HEK293 (cell line): ENCODE data around the gene CECR2.

ENCODE experiments used
- CTCF ChIA-PET: fragments of 350-600 bp; formaldehyde crosslinking; extraction: SDS; loops from one replicate; lab custom pipeline; 2021; ENCODE audit warnings: antibody characterized with exemption; lab: Yijun Ruan, JAX
- POLR2A ChIA-PET: fragments of 300-600 bp; formaldehyde crosslinking; extraction: SDS; loops from one replicate; lab custom pipeline; 2020; ENCODE audit warnings: antibody characterized with exemption, inconsistent platforms; lab: Yijun Ruan, JAX
- H3K27ac ChIP-seq: fragments of 200-500 bp; sonication (Bioruptor generic); 2 replicates; pipeline ENCODE4 v1.5.1; 2014; ENCODE audit warnings: low read depth, low read length, control low read depth, inconsistent platforms; ENCODE audit errors: extremely low read depth
- H3K36me3 ChIP-seq, 2 experiments: fragments of 200-500 bp in 1 of 2; sonication (Bioruptor generic) in 1 of 2; 1 replicate in 1 of 2; 2 replicates in 1 of 2; pipeline ENCODE4 v1.5.1; 2014 to 2017; ENCODE audit warnings: inconsistent platforms in 2 of 2, low read length in 2 of 2; ENCODE audit not compliant: control insufficient read depth in 2 of 2, insufficient read depth in 1 of 2
- H3K4me1 ChIP-seq: fragments of 200-500 bp; sonication (Bioruptor generic); 2 replicates; pipeline ENCODE4 v1.5.1; 2014; ENCODE audit warnings: mild to moderate bottlenecking, low read length, inconsistent platforms; ENCODE audit not compliant: control insufficient read depth, insufficient read depth
- H3K4me3 ChIP-seq: 2 replicates; pipeline ENCODE4 v1.5.1; 2011; ENCODE audit warnings: low read depth, mild to moderate bottlenecking, control low read depth, low read length, moderate library complexity
- H3K9me3 ChIP-seq: fragments of 200-500 bp; sonication (Bioruptor generic); 2 replicates; pipeline ENCODE4 v1.5.1; 2014; ENCODE audit warnings: low read depth, low read length, inconsistent platforms; ENCODE audit not compliant: control insufficient read depth, insufficient read depth
- HOXA7 ChIP-seq: sonication (generic); formaldehyde crosslinking; IDR thresholded peaks from 2 replicates; pipeline ENCODE4 v1.8.1; 2022; ENCODE audit warnings: missing genetic modification reagents, borderline replicate concordance
- HOXD13 ChIP-seq: sonication (generic); formaldehyde crosslinking; IDR thresholded peaks from 2 replicates; pipeline ENCODE4 v1.8.0; 2022; ENCODE audit warnings: missing genetic modification reagents, borderline replicate concordance
- KLF8 ChIP-seq: fragments of 450-650 bp; formaldehyde crosslinking; IDR thresholded peaks from 2 replicates; pipeline ENCODE4 v1.5.1; 2016; ENCODE audit warnings: missing biosample characterization, missing genetic modification characterization
- PRDM2 ChIP-seq: fragments of 450-650 bp; formaldehyde crosslinking; IDR thresholded peaks from 2 replicates; pipeline ENCODE4 v1.5.1; 2016; ENCODE audit warnings: missing biosample characterization, missing genetic modification characterization, borderline replicate concordance
- YY1 ChIP-seq: fragments of 450-650 bp; formaldehyde crosslinking; IDR thresholded peaks from 2 replicates; pipeline ENCODE4 v1.5.1; 2018; ENCODE audit warnings: missing biosample characterization, missing genetic modification characterization
- ZNF214 ChIP-seq: fragments of 450-650 bp; formaldehyde crosslinking; IDR thresholded peaks from 2 replicates; pipeline ENCODE4 v1.5.1; 2017; ENCODE audit warnings: missing biosample characterization, mild to moderate bottlenecking, missing genetic modification characterization, borderline replicate concordance
- ZNF23 ChIP-seq: fragments of 450-650 bp; formaldehyde crosslinking; IDR thresholded peaks from 2 replicates; pipeline ENCODE4 v1.5.1; 2016; ENCODE audit warnings: missing biosample characterization, missing genetic modification characterization, borderline replicate concordance
- ZNF391 ChIP-seq: fragments of 450-650 bp; formaldehyde crosslinking; IDR thresholded peaks from 2 replicates; pipeline ENCODE4 v1.5.1; 2016; ENCODE audit warnings: low read depth, missing biosample characterization, missing genetic modification characterization, borderline replicate concordance
- ZNF473 ChIP-seq: fragments of 450-650 bp; formaldehyde crosslinking; IDR thresholded peaks from 2 replicates; pipeline ENCODE4 v1.5.1; 2017; ENCODE audit warnings: missing biosample characterization, missing genetic modification characterization
- ZNF48 ChIP-seq: fragments of 450-650 bp; formaldehyde crosslinking; IDR thresholded peaks from 2 replicates; pipeline ENCODE4 v1.5.1; 2016; ENCODE audit warnings: missing biosample characterization, missing genetic modification characterization
- ZNF596 ChIP-seq: fragments of 450-650 bp; IDR thresholded peaks from 2 replicates; pipeline ENCODE4 v1.5.0; 2018; ENCODE audit warnings: missing biosample characterization, mild to moderate bottlenecking, missing genetic modification characterization, moderate library complexity
- ZNF660 ChIP-seq: fragments of 450-650 bp; IDR thresholded peaks from 2 replicates; pipeline ENCODE4 v1.5.1; 2018; ENCODE audit warnings: missing biosample characterization, mild to moderate bottlenecking, missing genetic modification characterization
- ZNF707 ChIP-seq: fragments of 450-650 bp; formaldehyde crosslinking; IDR thresholded peaks from 2 replicates; pipeline ENCODE4 v1.5.1; 2016; ENCODE audit warnings: missing biosample characterization, missing genetic modification characterization
- TF ChIP-seq, protein P1 (sequence below): fragments of 450-650 bp; formaldehyde crosslinking; IDR thresholded peaks from 2 replicates; pipeline ENCODE4 v1.5.1; 2016; ENCODE audit warnings: missing biosample characterization, missing genetic modification characterization
- TF ChIP-seq, protein P2 (sequence below): fragments of 450-650 bp; formaldehyde crosslinking; IDR thresholded peaks from 2 replicates; pipeline ENCODE4 v1.5.1; 2016; ENCODE audit warnings: missing biosample characterization, missing genetic modification characterization

CECR2 gene

GRCh38 chr22:17586831-17587440, 217.7 kb downstream of the CECR2 start (continued):
- TF ChIP-seq ZNF214 (no peak), ZNF596 (tag by site-specific recombination) (no peak), ZNF473 (tag by site-specific recombination) (no peak)
- TF ChIP-seq, protein P1, sequence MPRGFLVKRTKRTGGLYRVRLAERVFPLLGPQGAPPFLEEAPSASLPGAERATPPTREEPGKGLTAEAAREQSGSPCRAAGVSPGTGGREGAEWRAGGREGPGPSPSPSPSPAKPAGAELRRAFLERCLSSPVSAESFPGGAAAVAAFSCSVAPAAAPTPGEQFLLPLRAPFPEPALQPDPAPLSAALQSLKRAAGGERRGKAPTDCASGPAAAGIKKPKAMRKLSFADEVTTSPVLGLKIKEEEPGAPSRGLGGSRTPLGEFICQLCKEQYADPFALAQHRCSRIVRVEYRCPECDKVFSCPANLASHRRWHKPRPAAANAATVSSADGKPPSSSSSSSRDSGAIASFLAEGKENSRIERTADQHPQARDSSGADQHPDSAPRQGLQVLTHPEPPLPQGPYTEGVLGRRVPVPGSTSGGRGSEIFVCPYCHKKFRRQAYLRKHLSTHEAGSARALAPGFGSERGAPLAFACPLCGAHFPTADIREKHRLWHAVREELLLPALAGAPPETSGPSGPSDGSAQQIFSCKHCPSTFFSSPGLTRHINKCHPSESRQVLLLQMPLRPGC (tag by site-specific recombination): no peak

- CTCF ChIA-PET: no interaction called here
- Histone ChIP-seq H3K27ac (no peak overlapping the region), H3K9me3 (no peaks in the 10 kb centered on the region), H3K4me1 (no peaks in the 10 kb centered on the region), H3K36me3 (peaks cover 8 to 31% of the 10 kb centered on the region in 2 experiments; a peak in 2 of 3 replicates), H3K4me3 (no peak overlapping the region)
- POLR2A ChIA-PET: interaction anchor here (0.5 to 1.0 kb wide), 2 partner anchors 18 to 392 kb away, joined by 3 to 5 read pairs; no protein-coding TSS in a partner anchor
- TF ChIP-seq ZNF23 (tag by site-specific recombination) (no peak), ZNF660 (tag by site-specific recombination) (no peak), YY1 (tag by site-specific recombination) (no peak), ZNF391 (tag by site-specific recombination) (no peak), PRDM2 (no peak), KLF8 (tag by site-specific recombination) (no peak), HOXD13 (CRISPR knock-in tag) (no peak), ZNF48 (no peak), HOXA7 (CRISPR knock-in tag) (no peak), ZNF707 (no peak)
- TF ChIP-seq, protein P2, sequence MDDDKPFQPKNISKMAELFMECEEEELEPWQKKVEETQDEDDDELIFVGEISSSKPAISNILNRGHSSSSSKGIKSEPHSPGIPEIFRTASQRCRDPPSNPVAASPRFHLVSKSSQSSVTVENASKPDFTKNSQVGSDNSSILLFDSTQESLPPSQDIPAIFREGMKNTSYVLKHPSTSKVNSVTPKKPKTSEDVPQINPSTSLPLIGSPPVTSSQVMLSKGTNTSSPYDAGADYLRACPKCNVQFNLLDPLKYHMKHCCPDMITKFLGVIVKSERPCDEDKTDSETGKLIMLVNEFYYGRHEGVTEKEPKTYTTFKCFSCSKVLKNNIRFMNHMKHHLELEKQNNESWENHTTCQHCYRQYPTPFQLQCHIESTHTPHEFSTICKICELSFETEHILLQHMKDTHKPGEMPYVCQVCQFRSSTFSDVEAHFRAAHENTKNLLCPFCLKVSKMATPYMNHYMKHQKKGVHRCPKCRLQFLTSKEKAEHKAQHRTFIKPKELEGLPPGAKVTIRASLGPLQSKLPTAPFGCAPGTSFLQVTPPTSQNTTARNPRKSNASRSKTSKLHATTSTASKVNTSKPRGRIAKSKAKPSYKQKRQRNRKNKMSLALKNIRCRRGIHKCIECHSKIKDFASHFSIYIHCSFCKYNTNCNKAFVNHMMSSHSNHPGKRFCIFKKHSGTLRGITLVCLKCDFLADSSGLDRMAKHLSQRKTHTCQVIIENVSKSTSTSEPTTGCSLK (tag by site-specific recombination): no peak
Observed at GRCh38 chr22:17587629-17588028, 218.4 kb downstream of the CECR2 start.
